ENCODE measurements around the gene SCARB1.

Gene SCARB1

GRCh38 chr12:124831590-124831989, 32.1 kb downstream of the SCARB1 start:
- Histone ChIP-seq H3K36me3 (ENCODE audit: insufficient read depth, low read length) (no peaks in the 10 kb centered on the region), H3K4me1 (ENCODE audit: insufficient read depth, low read length) (peaks cover 19% of the 10 kb centered on the region), H3K9ac (ENCODE audit: low read depth, low read length) (no peak overlapping the region), H3K9me3 (ENCODE audit: control insufficient read depth, insufficient read depth, low read length) (no peaks in the 10 kb centered on the region)

GRCh38 chr12:124830306-124830705, 33.4 kb downstream of the SCARB1 start:
- no peaks in the 10 kb centered on the region for H3K9me3 ChIP-seq (ENCODE audit: control insufficient read depth, insufficient read depth, low read length)
- H3K36me3 ChIP-seq (ENCODE audit: insufficient read depth, low read length): no peaks in the 10 kb centered on the region
- peaks cover 19% of the 10 kb centered on the region for H3K4me1 ChIP-seq (ENCODE audit: insufficient read depth, low read length)
- no peak overlapping the region for H3K9ac ChIP-seq (ENCODE audit: low read depth, low read length)

DNA sequence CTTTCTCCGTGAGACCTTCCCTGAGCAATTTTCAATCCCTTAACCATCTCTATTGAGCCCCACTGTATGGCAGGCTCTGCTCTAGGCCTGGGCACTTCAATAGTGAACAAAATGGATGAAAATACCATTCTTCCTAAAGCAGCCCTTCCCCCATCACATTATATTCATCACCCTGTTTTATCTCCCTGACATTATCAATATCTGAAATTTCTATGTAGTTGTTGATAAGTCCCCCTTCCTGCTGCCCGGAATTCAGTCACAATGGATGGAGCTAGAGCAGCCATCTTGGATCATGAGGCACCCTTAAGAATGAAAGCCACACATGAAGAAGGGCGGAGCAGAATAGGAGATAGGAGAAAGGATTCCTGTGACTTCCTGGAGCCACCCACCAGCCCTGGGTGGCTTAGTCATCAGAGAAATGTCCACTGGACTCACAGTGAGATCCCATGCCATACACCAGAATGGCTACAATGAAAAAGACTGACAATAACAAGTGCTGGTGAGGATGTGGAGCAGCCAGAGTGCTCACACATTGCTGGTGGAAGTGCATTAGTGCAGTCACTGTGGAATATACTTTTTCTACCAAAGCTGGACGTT, 33.9 kb downstream of the SCARB1 start:
- Histone ChIP-seq H3K9ac (ENCODE audit: low read depth, low read length) (no peak overlapping the region), H3K4me1 (ENCODE audit: insufficient read depth, low read length) (peaks cover 19% of the 10 kb centered on the region), H3K9me3 (ENCODE audit: control insufficient read depth, insufficient read depth, low read length) (no peaks in the 10 kb centered on the region), H3K36me3 (ENCODE audit: insufficient read depth, low read length) (no peaks in the 10 kb centered on the region)

- H3K9ac ChIP-seq (ENCODE audit: low read depth, low read length): no peak overlapping the region
- H3K4me1 ChIP-seq (ENCODE audit: insufficient read depth, low read length): peaks cover 22% of the 10 kb centered on the region
- no peaks in the 10 kb centered on the region for H3K9me3 ChIP-seq (ENCODE audit: control insufficient read depth, insufficient read depth, low read length)
- H3K36me3 ChIP-seq (ENCODE audit: insufficient read depth, low read length): no peaks in the 10 kb centered on the region
Measured at GRCh38 chr12:124829008-124829707, 34.5 kb downstream of the SCARB1 start.

GRCh38 chr12:124828264-124829007, 35.2 kb downstream of the SCARB1 start:
- Histone ChIP-seq H3K4me1 (ENCODE audit: insufficient read depth, low read length) (peaks cover 21% of the 10 kb centered on the region), H3K9me3 (ENCODE audit: control insufficient read depth, insufficient read depth, low read length) (no peaks in the 10 kb centered on the region), H3K9ac (ENCODE audit: low read depth, low read length) (no peak overlapping the region), H3K36me3 (ENCODE audit: insufficient read depth, low read length) (no peaks in the 10 kb centered on the region)

- Histone ChIP-seq H3K4me1 (ENCODE audit: insufficient read depth, low read length) (peaks cover 28% of the 10 kb centered on the region), H3K36me3 (ENCODE audit: insufficient read depth, low read length) (no peaks in the 10 kb centered on the region), H3K9me3 (ENCODE audit: control insufficient read depth, insufficient read depth, low read length) (no peaks in the 10 kb centered on the region), H3K9ac (ENCODE audit: low read depth, low read length) (no peak overlapping the region)
Measured at GRCh38 chr12:124827588-124828184, 36.0 kb downstream of the SCARB1 start.

DNA sequence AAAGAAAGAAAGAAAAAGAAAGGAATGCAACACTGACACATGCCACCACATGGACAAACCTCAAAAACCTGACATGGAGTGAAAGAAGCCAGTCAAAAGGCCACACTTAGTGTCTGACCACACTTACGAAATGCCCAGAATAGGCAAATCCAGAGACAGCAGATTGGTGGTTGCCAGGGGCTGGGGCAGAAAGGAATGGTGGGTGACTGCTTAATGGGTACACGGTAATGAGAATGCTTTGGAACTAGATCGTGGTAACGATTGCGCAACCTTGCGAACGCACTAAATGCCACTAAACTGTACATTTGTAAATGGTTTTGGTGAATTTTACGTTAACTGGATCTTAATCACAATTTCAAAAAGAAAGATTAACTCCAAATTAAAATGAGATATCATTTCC, 39.5 kb downstream of the SCARB1 start:
- H3K9ac ChIP-seq (ENCODE audit: low read depth, low read length): no peak overlapping the region
- H3K9me3 ChIP-seq (ENCODE audit: control insufficient read depth, insufficient read depth, low read length): no peaks in the 10 kb centered on the region
- peaks cover 22% of the 10 kb centered on the region for H3K4me1 ChIP-seq (ENCODE audit: insufficient read depth, low read length)
- H3K36me3 ChIP-seq (ENCODE audit: insufficient read depth, low read length): no peaks in the 10 kb centered on the region; the same call in 1 of the 2 replicates

DNA sequence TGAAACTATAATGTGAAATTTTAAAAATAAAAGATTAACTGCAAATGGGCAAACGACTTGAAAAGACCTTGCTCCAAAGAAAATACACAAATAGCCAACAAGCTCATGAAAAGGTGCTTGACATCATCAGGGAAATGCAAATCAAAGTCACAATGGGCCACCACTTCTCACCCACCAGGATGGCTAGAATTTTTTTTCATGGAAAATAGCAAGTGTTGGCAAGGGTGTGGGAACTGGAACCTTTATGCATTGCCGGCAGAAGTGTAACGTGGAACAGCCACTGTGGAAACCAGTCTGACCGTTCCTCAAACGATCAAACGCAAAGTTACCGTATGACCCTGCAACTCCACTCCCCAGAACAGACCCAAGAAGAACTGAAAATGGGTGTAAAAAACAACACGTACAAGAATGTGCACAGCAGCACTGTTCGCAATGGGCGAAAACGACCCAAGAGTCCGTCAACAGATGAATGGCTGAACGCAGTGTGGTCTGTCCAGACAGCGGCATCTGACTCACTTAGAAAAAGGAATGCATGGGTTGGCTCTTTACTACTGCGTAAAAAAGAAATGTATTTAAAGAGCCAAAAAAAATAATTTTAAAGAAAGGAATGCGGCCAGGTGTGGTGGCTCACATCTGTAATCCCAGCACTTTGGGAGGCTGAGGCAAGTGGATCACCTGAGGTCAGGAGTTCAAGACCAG, 40.2 kb downstream of the SCARB1 start:
- no peak overlapping the region for H3K9ac ChIP-seq (ENCODE audit: low read depth, low read length)
- H3K9me3 ChIP-seq (ENCODE audit: control insufficient read depth, insufficient read depth, low read length): no peaks in the 10 kb centered on the region
- H3K4me1 ChIP-seq (ENCODE audit: insufficient read depth, low read length): peaks cover 20% of the 10 kb centered on the region
- no peaks in the 10 kb centered on the region; the same call in 1 of the 2 replicates for H3K36me3 ChIP-seq (ENCODE audit: insufficient read depth, low read length)

DNA sequence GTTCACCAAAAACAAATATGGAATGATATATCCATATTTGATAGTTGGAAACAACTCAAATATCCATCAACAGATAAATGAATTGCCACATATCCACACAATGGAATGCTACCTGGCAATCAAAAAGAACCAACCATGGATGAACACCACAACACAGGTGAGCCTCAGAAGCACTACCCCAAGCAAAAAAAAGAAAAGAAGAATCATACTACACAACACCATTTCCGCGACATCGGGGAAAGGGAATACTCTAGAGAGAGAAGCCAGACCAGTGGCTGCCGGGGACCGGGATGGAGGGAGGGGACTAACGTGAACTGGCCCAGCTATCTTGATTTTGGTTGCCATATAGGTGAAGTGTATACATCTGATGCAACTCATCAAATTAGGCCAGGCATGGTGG, 41.4 kb downstream of the SCARB1 start:
- no peaks in the 10 kb centered on the region; the same call in 1 of the 2 replicates for H3K36me3 ChIP-seq (ENCODE audit: insufficient read depth, low read length)
- no peak overlapping the region for H3K9ac ChIP-seq (ENCODE audit: low read depth, low read length)
- H3K9me3 ChIP-seq (ENCODE audit: control insufficient read depth, insufficient read depth, low read length): no peaks in the 10 kb centered on the region
- H3K4me1 ChIP-seq (ENCODE audit: insufficient read depth, low read length): peaks cover 16% of the 10 kb centered on the region

DNA sequence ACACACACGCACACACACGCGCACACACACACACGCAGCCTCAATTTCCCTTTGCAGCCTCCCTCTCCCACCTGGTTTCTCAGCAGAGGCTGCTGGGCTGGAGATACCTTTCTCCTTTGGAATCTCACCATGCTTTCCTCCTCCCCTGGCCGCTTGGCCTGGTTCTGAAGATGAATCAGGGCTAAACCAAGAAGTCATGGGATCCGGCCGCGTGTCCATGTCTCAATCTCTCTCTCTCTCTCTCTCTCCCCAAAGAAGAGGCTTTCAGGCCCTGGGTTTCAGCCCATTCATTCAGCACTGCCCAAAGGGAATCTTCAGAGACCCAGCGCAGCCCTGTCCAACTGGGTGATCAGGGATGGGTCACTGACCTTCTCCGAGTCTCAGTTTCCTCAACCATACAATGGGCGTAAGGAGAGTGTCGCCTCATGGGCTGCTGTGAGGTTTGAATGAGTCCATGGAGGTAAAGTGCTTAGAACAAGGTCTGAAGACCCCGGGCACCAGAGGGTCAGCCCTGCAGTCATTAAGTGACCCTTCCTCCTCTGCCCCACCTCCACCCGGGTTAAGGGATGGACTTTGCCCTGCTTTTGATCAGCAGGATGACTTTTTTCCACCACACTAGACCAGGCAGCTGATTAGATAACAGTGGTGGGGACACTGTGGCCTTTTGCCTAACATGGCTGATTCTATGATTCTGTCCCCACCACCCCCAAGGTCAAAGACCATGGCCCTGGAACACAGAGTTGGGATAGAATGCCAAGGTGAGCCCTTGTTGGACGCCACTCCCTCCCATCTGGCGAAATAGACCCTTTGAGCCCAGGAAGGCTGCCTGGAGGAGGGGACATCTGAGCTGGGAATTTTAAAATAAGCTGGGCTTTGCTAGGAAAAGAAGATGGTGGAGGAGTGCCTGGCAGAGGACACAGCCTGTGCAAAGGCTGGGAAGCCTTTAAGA, 42.1 kb downstream of the SCARB1 start:
- H3K36me3 ChIP-seq (ENCODE audit: insufficient read depth, low read length): no peaks in the 10 kb centered on the region; the same call in 1 of the 2 replicates
- H3K9me3 ChIP-seq (ENCODE audit: control insufficient read depth, insufficient read depth, low read length): no peaks in the 10 kb centered on the region
- peaks cover 16% of the 10 kb centered on the region for H3K4me1 ChIP-seq (ENCODE audit: insufficient read depth, low read length)
- no peak overlapping the region for H3K9ac ChIP-seq (ENCODE audit: low read depth, low read length)

GRCh38 chr12:124820199-124820598, 43.5 kb downstream of the SCARB1 start:
- H3K9ac ChIP-seq (ENCODE audit: low read depth, low read length): no peak overlapping the region
- H3K9me3 ChIP-seq (ENCODE audit: control insufficient read depth, insufficient read depth, low read length): no peaks in the 10 kb centered on the region
- peaks cover 16% of the 10 kb centered on the region for H3K4me1 ChIP-seq (ENCODE audit: insufficient read depth, low read length)
- H3K36me3 ChIP-seq (ENCODE audit: insufficient read depth, low read length): no peaks in the 10 kb centered on the region; the same call in 1 of the 2 replicates

DNA sequence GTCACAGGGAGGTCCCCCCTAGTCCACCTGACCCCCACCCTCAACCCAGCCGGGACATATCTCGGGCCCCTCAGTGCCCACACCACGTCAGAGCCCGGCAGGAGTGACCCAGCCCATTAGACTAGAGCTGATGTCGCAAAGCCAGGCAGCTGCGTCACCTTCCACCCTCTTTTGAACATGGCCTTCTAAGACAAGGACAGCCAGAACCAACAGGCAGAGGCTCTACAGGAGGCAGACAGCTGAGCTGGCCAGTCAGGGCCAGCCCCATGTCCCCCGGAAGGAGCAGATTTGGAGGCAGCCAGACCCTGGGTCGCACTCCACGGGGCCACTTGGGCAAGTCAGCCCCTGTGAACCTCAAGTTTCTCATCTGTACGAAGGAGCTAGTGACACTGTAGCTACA, 44.1 kb downstream of the SCARB1 start:
- Histone ChIP-seq H3K9ac (ENCODE audit: low read depth, low read length) (no peak overlapping the region), H3K4me1 (ENCODE audit: insufficient read depth, low read length) (peaks cover 13% of the 10 kb centered on the region), H3K9me3 (ENCODE audit: control insufficient read depth, insufficient read depth, low read length) (no peaks in the 10 kb centered on the region), H3K36me3 (ENCODE audit: insufficient read depth, low read length) (no peaks in the 10 kb centered on the region; the same call in 1 of the 2 replicates)

- no peaks in the 10 kb centered on the region; the same call in 1 of the 2 replicates for H3K36me3 ChIP-seq (ENCODE audit: insufficient read depth, low read length)
- no peak overlapping the region for H3K9ac ChIP-seq (ENCODE audit: low read depth, low read length)
- no peaks in the 10 kb centered on the region for H3K9me3 ChIP-seq (ENCODE audit: control insufficient read depth, insufficient read depth, low read length)
- peaks cover 9% of the 10 kb centered on the region for H3K4me1 ChIP-seq (ENCODE audit: insufficient read depth, low read length)
Measured at GRCh38 chr12:124819080-124819479, 44.6 kb downstream of the SCARB1 start.

Data from ES-I3 (cell line).